NT2/D1 (cell line): ENCODE measurements around the gene AHDC1.
"Not testable (repeated sequence)": the region's sequence is repeated elsewhere in the genome, so short reads cannot be mapped to it uniquely, and the experiment has no call there.

Source experiments
- DNase-seq: peaks from one replicate; pipeline ENCODE4 v3.0.0-alpha.2; 2011; ENCODE audit warnings: low read depth, low spot score
- H3K27me3 ChIP-seq: 2 replicates; pipeline ENCODE4 v1.6.0; 2011; ENCODE audit warnings: mild to moderate bottlenecking; ENCODE audit not compliant: insufficient read length, insufficient read depth
- H3K36me3 ChIP-seq: 2 replicates; pipeline ENCODE4 v1.6.1; 2011; ENCODE audit warnings: mild to moderate bottlenecking, low read length, mixed read lengths; ENCODE audit not compliant: insufficient read depth, insufficient read length
- H3K4me1 ChIP-seq: 2 replicates; pipeline ENCODE4 v1.5.1; 2011; ENCODE audit not compliant: insufficient read depth, insufficient read length
- H3K4me3 ChIP-seq: 2 replicates; pipeline ENCODE4 v1.5.1; 2011; ENCODE audit warnings: low read depth; ENCODE audit not compliant: insufficient read length
- H3K9ac ChIP-seq: 2 replicates; pipeline ENCODE4 v1.6.0; 2011; ENCODE audit warnings: low read depth; ENCODE audit not compliant: insufficient read length
- H3K9me3 ChIP-seq: 2 replicates; pipeline ENCODE4 v1.5.1; 2011; ENCODE audit warnings: mild to moderate bottlenecking, low read length; ENCODE audit not compliant: insufficient read depth
- SUZ12 ChIP-seq: IDR thresholded peaks from 2 replicates; pipeline ENCODE4 v1.6.1; 2011; ENCODE audit not compliant: insufficient read length, insufficient read depth; ENCODE audit errors: extremely low read depth
- YY1 ChIP-seq: IDR thresholded peaks from 2 replicates; pipeline ENCODE4 v1.6.1; 2011; ENCODE audit not compliant: insufficient read length, insufficient read depth
- ZNF274 ChIP-seq: IDR thresholded peaks from 2 replicates; pipeline ENCODE4 v1.6.1; 2011; ENCODE audit warnings: mild to moderate bottlenecking, low read depth, low read length

AHDC1 gene

DNA sequence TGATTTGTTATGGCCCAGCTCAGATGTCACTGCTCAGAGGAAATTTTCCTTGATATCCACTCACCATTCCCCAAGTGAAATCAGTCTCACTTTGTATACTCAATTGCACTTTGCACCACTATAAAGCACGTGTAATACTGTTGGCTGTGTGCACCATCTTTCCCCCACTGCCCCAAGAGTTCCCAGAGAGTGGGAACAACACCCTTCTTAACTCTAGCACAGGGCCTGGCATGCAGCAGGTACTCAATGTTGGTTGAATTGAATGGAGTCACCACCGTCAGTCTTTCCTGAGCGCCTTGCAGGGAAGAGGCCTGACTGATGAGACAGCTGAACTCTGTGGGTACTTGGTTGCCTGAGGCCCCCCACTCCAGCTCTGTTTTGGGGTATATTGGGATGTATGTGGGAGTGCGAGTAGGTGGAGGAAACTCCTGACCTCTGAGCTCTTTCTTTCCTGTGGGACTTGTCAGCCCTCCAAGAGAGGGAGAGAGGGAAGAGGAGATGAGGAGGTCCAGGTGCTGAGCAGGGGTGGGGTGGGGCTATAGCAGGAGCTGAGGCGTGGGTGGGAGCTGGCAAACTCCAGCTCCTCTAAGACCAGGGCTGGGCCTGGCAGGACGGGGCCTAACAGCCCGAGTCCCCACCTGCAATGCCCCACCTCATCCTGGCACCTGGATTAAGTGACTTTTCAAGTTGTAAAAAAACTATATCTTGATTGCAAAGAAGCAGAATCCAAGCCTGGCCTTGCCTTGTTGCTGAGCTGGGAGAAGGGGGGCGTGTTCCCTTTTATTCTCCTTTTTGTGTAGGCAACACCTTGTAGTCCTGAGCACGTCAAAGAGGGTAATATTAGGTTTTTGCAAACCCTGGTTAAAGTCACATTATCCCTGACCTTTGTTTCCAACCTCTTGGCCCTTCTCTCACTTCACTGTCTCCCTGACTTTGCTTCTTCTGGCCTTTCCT lies 94.5 kb downstream of the AHDC1 start:
- Histone ChIP-seq H3K9ac (peak overlapping the region; percentile 37), H3K36me3 (no peaks in the 10 kb centered on the region), H3K9me3 (no peaks in the 10 kb centered on the region), H3K4me1 (peaks cover 20% of the 10 kb centered on the region), H3K27me3 (no peaks in the 10 kb centered on the region), H3K4me3 (no peak overlapping the region)
- DNase-seq: no peak
- TF ChIP-seq YY1 (no peak), SUZ12 (no peak), ZNF274 (no peak)

DNA sequence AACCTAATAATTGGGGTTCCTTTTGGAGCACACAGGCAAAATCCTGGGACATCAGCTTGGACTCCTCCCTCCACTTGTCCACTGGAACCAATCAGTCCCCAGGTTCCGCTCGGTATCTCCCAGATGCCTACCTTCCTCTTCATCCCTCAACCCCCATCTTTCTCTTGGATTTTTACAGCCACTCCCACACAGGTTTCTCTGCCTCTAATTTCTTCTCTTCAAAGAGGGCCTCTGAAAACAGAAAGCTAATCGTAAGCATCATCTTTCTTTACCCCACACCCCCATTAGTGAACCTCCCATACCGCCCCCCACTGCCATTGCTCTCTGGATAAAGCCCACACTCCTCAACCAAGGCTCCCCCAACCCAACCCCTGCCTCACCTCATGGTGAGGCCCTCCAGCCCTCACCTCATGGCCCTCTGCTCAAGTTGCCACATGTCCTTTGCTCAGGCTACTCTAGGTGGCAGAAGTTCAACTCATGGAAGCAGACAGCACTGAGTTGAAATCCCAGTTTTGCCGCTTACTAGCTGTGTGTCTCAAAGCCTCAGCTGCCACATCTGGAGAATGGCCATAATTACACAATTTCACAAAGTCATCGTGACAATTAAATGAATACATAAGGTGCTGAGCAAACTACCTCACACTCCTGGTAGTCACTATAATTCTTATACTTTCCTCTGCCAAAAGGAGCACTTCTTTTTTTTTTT lies 95.8 kb downstream of the AHDC1 start:
- TF ChIP-seq YY1 (no peak), ZNF274 (no peak), SUZ12 (no peak)
- H3K4me3 ChIP-seq: no peak overlapping the region
- H3K27me3 ChIP-seq: no peaks in the 10 kb centered on the region
- H3K4me1 ChIP-seq: peaks cover 23% of the 10 kb centered on the region
- H3K9me3 ChIP-seq: no peaks in the 10 kb centered on the region
- no peak for DNase-seq
- no peak overlapping the region for H3K9ac ChIP-seq
- no peaks in the 10 kb centered on the region for H3K36me3 ChIP-seq

DNA sequence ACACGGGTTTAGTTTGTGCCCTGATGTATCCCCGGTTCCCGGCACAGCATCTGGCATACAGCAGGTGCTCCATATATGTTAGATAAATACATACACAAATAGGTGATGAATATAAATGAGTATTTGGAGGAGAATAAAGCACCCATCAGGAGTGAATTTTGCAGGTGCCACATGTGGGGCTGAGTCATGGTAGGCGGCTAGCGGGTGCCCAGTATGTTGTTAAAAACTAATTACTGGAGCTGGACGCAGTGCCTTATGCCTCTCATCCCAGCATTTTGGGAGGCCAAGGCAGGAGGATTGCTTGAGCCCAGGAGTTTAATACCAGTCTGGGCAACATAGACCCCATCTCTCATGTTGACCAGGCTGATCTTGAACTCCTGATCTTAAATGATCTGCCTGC lies 97.2 kb downstream of the AHDC1 start:
- Histone ChIP-seq H3K4me3 (no peak overlapping the region), H3K36me3 (no peaks in the 10 kb centered on the region), H3K27me3 (no peaks in the 10 kb centered on the region), H3K9ac (no peak overlapping the region), H3K4me1 (peaks cover 23% of the 10 kb centered on the region), H3K9me3 (no peaks in the 10 kb centered on the region)
- no peak for DNase-seq
- TF ChIP-seq ZNF274: no peak
- TF ChIP-seq SUZ12: no peak
- TF ChIP-seq YY1: no peak

DNA sequence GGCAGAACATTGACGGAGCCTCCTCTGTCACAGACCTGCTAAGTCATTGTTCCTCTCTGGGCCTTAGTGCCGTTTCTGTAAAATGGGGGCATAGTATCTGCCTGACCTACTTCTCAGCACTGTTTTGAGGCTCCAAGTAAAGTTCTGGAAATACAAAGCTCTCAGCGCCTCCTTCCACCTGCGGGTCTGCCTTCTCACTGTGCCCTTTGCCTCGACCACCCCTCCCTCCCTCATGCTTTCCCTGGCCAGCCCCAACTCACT lies 98.6 kb downstream of the AHDC1 start:
- Histone ChIP-seq H3K4me1 (peaks cover 23% of the 10 kb centered on the region), H3K9ac (no peak overlapping the region)
- TF ChIP-seq YY1: no peak
- TF ChIP-seq SUZ12: no peak
- TF ChIP-seq ZNF274: no peak

DNA sequence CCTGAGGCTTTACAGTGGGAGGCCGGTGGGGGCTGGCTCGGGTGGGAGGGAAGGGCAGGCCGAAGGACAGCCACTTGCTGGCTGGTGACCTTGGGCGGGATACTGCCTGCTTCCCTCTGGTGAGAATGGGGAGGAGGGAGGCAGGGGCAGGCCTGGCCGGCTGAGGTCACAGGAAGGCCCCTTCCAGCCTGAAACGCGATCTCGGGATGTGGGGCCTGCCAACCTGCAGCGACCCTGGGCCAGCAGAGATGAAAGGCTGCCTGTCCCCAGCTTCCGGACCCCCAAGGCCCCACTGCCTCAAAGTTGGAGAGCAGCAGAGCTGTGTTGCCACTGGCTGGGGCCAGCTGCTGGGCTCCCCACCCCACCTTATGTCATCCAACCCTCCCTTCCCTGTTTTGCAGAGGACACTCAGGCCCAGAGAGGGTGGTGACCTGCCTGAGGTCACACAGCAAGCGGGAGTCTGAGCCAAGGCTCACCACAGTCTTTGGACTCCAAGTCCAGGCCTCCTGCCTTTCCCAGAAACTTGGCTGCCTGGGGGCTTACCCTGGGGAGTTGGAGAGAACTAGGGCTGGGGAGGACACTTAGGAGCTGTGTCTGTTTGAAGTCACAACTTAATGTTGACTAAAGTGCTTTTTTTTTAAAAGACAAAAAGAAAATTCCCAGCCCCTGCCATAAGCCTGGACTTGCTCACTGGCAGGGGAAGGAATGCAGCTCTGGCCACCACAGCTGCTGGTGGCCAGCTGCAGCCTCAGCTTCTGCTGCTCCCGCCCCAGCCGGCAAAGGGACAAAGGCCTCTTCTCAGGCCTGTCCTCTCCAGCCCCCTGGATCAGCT lies 99.1 kb downstream of the AHDC1 start:
- Histone ChIP-seq H3K36me3 (no peaks in the 10 kb centered on the region), H3K27me3 (no peaks in the 10 kb centered on the region), H3K9me3 (no peaks in the 10 kb centered on the region), H3K4me3 (no peak overlapping the region), H3K4me1 (peaks cover 23% of the 10 kb centered on the region), H3K9ac (peak overlapping the region; percentile 22)
- TF ChIP-seq SUZ12 (no peak), YY1 (no peak), ZNF274 (no peak)
- DNase-seq: no peak

More for the DNA sequence above, 98.6 kb downstream of the AHDC1 start:
- Histone ChIP-seq H3K4me3 (no peak overlapping the region), H3K9me3 (no peaks in the 10 kb centered on the region), H3K27me3 (no peaks in the 10 kb centered on the region), H3K36me3 (no peaks in the 10 kb centered on the region)
- DNase-seq: no peak

DNA sequence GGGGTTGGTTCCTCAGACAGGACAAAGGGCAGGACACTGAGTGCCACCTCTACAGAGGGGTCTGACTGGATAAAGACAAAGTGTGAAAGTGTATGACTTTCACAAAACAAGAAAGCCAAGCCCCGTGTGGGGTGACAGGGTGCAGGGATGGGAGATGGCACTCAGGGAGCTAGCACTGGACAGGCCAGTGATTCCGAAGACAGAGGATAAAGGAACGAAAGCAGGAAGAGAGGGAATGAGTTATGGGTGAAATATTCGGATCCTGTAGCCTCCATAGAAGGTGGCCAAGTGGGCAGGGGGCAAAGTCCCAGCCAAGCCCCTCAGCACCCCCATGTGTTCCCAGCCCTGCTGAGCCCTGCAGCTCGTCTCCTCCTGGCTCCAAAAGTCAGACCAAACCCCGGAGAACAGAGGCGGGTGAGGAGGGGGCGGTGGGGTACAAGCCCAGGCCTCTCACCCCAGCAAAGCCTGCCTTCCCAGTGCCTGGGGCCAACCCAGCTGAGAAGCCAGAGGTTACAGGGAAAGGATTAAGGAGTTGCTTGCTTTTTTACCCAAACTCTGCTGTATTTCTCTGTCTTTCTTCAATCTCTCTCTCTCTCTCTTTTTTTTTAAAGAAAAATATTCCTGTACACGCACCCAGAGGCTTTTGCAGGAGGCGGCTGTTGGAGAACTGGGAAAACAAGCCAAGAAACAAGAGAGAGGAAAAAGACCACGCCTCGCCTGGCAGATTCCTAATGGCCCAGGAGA lies 99.9 kb downstream of the AHDC1 start:
- TF ChIP-seq YY1 (no peak), SUZ12 (no peak)
- Histone ChIP-seq H3K36me3 (no peaks in the 10 kb centered on the region), H3K4me1 (peaks cover 16% of the 10 kb centered on the region), H3K4me3 (no peak overlapping the region), H3K27me3 (no peaks in the 10 kb centered on the region), H3K9ac (peak overlapping the region; percentile 72), H3K9me3 (no peaks in the 10 kb centered on the region)
- no peak for DNase-seq

DNA sequence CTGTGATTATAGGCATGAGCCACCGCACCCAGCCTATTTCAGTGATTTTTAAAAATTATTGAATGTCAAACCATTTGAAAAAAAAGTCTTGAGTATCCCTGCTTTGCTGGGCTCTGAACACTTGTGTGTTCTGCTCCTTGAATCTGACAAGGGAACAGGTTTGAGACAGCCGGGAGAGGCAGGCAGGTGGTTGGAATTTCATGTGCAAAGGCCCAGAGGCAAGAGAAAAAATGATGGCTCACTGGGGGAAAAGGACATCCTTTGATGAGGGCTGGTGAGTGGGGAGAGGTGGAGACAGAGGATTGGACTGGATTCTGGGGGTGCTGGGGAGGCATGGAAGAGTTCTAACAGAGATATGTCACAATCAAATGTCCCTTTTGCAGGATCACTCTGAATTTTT lies 100.9 kb downstream of the AHDC1 start:
- no peaks in the 10 kb centered on the region for H3K36me3 ChIP-seq
- H3K9ac ChIP-seq: peak overlapping the region; percentile 15
- H3K4me3 ChIP-seq: no peak overlapping the region
- no peak for TF ChIP-seq SUZ12
- TF ChIP-seq ZNF274: no peak
- no peak for TF ChIP-seq YY1
- no peak for DNase-seq
- no peaks in the 10 kb centered on the region for H3K27me3 ChIP-seq
- peaks cover 16% of the 10 kb centered on the region for H3K4me1 ChIP-seq
- no peaks in the 10 kb centered on the region for H3K9me3 ChIP-seq

DNA sequence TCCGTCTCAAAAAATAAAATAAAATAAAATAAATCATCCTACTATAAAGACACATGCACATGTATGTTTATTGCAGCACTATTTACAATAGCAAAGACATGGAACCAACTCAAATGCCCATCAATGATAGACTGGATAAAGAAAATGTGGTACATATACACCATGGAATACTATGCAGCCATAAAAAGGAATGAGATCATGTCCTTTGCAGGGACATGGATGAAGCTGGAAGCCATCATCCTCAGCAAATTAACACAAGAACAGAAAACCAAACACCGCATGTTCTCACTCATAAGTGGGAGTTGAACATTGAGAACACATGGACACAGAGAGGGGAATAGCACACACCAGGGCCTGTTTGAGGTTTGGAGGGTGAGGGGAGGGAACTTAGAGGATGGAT lies 102.8 kb downstream of the AHDC1 start:
- H3K36me3 ChIP-seq, DNase-seq, H3K4me3 ChIP-seq, H3K9ac ChIP-seq, H3K27me3 ChIP-seq, H3K9me3 ChIP-seq: not testable (repeated sequence)
- peaks cover 19% of the 10 kb centered on the region for H3K4me1 ChIP-seq
